Measurements from ENCODE around the gene JAGN1. TPM values are rescaled to one million over a fixed set of nuclear protein-coding genes. Genes with fewer than 3 reads are reported as not detected.

Gene JAGN1
- total and polyA plus RNA-seq, 2 donors from 2014 or later: 30.3 to 55.3 TPM

- no peak overlapping the region for H3K9ac ChIP-seq (ENCODE audit: low read length in 3 of 3)
- H3K9me3 ChIP-seq (ENCODE audit: control insufficient read depth in 2 of 3, insufficient read depth in 1 of 3, low read length in 3 of 3): no peaks in the 10 kb centered on the region
- DNase-seq: no peak
- no peak overlapping the region for H3K27ac ChIP-seq (ENCODE audit: low read depth in 2 of 2, low read length in 2 of 2)
- intact Hi-C loops (cut with DNase I): no loop called here
- H3K4me3 ChIP-seq (ENCODE audit: low read length in 3 of 3): no peak overlapping the region
- no peak for TF ChIP-seq CTCF (IDR thresholded peaks at IDR 0.05; ENCODE audit: borderline replicate concordance, extremely low read depth, insufficient read depth)
- no peaks in the 10 kb centered on the region for H3K36me3 ChIP-seq (ENCODE audit: control insufficient read depth in 2 of 3, insufficient read depth in 3 of 3, low read length in 3 of 3)
- no peak for FAIRE-seq
- H3K4me1 ChIP-seq (ENCODE audit: control insufficient read depth in 2 of 3, insufficient read depth in 2 of 3, low read depth in 1 of 3, low read length in 3 of 3): peaks cover 6 to 40% (median 24%) of the 10 kb centered on the region in 3 donors
- H3K27me3 ChIP-seq (ENCODE audit: control insufficient read depth, insufficient read depth, low read length): no peaks in the 10 kb centered on the region
These were observed 11.6 kb downstream of the JAGN1 start for GRCh38 chr3:9901967-9902366.

- peaks cover 4 to 34% (median 18%) of the 10 kb centered on the region in 3 donors for H3K4me1 ChIP-seq (ENCODE audit: control insufficient read depth in 2 of 3, insufficient read depth in 2 of 3, low read depth in 1 of 3, low read length in 3 of 3)
- H3K27ac ChIP-seq (ENCODE audit: low read depth in 2 of 2, low read length in 2 of 2): peak within 1 kb of the TSS; percentile 7 to 77
- H3K9me3 ChIP-seq (ENCODE audit: control insufficient read depth in 2 of 3, insufficient read depth in 1 of 3, low read length in 3 of 3): no peaks in the 10 kb centered on the region
- peak within 1 kb of the TSS in 2 of 3 donors; percentile 55 to 81 for H3K9ac ChIP-seq (ENCODE audit: low read length in 3 of 3)
- H3K4me3 ChIP-seq (ENCODE audit: low read length in 3 of 3): peak within 1 kb of the TSS; percentile 17 to 65 (median 64)
- TF ChIP-seq CTCF (IDR thresholded peaks at IDR 0.05; ENCODE audit: borderline replicate concordance, extremely low read depth, insufficient read depth): no peak
- intact Hi-C loops (cut with DNase I): no loop called here
- H3K27me3 ChIP-seq (ENCODE audit: control insufficient read depth, insufficient read depth, low read length): no peaks in the 10 kb centered on the region
- DNase-seq: peak in 4 of 5 donors; percentile 27 to 81 (median 29)
- no peaks in the 10 kb centered on the region for H3K36me3 ChIP-seq (ENCODE audit: control insufficient read depth in 2 of 3, insufficient read depth in 3 of 3, low read length in 3 of 3)
- no peak for FAIRE-seq
These were observed 12.2 kb downstream of the JAGN1 start, which contains the start of gene IL17RE for GRCh38 chr3:9902372-9903237. Gene IL17RE (plus strand): TSS chr3:9902848. CDS start chr3:9902933, 85 bp downstream.

- Histone ChIP-seq H3K27ac (ENCODE audit: low read depth in 2 of 2, low read length in 2 of 2) (peak overlapping the region in 1 of 2 donors; percentile 77), H3K9me3 (ENCODE audit: control insufficient read depth in 2 of 3, insufficient read depth in 1 of 3, low read length in 3 of 3) (no peaks in the 10 kb centered on the region), H3K4me1 (ENCODE audit: control insufficient read depth in 2 of 3, insufficient read depth in 2 of 3, low read depth in 1 of 3, low read length in 3 of 3) (peaks cover 0 to 29% (median 12%) of the 10 kb centered on the region in 3 donors), H3K36me3 (ENCODE audit: control insufficient read depth in 2 of 3, insufficient read depth in 3 of 3, low read length in 3 of 3) (no peaks in the 10 kb centered on the region), H3K27me3 (ENCODE audit: control insufficient read depth, insufficient read depth, low read length) (no peaks in the 10 kb centered on the region), H3K9ac (ENCODE audit: low read length in 3 of 3) (peak overlapping the region in 2 of 3 donors; percentile 55 to 81), H3K4me3 (ENCODE audit: low read length in 3 of 3) (peak overlapping the region; percentile 13 to 65 (median 64))
- intact Hi-C loops (cut with DNase I): no loop called here
- no peak for FAIRE-seq
- peak in 1 of 5 donors; percentile 66 for DNase-seq
- no peak for TF ChIP-seq CTCF (IDR thresholded peaks at IDR 0.05; ENCODE audit: borderline replicate concordance, extremely low read depth, insufficient read depth)
These were observed 12.8 kb downstream of the JAGN1 start for GRCh38 chr3:9903238-9903624.
